CD14-positive monocyte (primary cell): ENCODE measurements around the gene ARMC7. TPM values are rescaled to one million over a fixed set of nuclear protein-coding genes. Genes with fewer than 3 reads are reported as not detected.

ENCODE experiments used
- DNase-seq, 3 donors: peaks; one replicate each; pipeline ENCODE4 v3.0.0-alpha.2; 2011 to 2022
- H2AFZ ChIP-seq: 2 replicates; pipeline ENCODE4 v1.6.0; 2012; ENCODE audit warnings: mild to moderate bottlenecking, low read depth, low read length, inconsistent platforms; ENCODE audit not compliant: insufficient read depth, poor library complexity, severe bottlenecking
- H3K27ac ChIP-seq, 2 donors: 1 replicate in 1 of 2; 2 replicates in 1 of 2; pipeline ENCODE4 v1.5.1; 2012 to 2013; ENCODE audit warnings: low read length in 2 of 2, control low read depth in 1 of 2, inconsistent platforms in 1 of 2, low read depth in 1 of 2, mild to moderate bottlenecking in 1 of 2
- H3K27me3 ChIP-seq, 2 donors: one replicate each; pipeline versions ENCODE4 v1.6.0 to v1.6.1; 2011 to 2013; ENCODE audit warnings: low read length in 2 of 2; ENCODE audit not compliant: control insufficient read depth in 2 of 2, insufficient read depth in 2 of 2
- H3K36me3 ChIP-seq, 2 donors: replicated peaks in 1 of 2; 1 replicate in 1 of 2; 2 replicates in 1 of 2; pipeline versions ENCODE4 v1.5.1 to v1.6.1; 2012 to 2013; ENCODE audit warnings: low read length in 2 of 2, control low read depth in 1 of 2, inconsistent platforms in 1 of 2, mild to moderate bottlenecking in 1 of 2; ENCODE audit not compliant: insufficient read depth in 2 of 2, control insufficient read depth in 1 of 2
- H3K4me1 ChIP-seq, 2 donors: 1 replicate in 1 of 2; 2 replicates in 1 of 2; pipeline versions ENCODE4 v1.5.1 to v1.6.1; 2012 to 2013; ENCODE audit warnings: low read length in 2 of 2, control low read depth in 1 of 2, inconsistent platforms in 1 of 2, mild to moderate bottlenecking in 1 of 2, moderate library complexity in 1 of 2; ENCODE audit not compliant: insufficient read depth in 2 of 2, control insufficient read depth in 1 of 2
- H3K4me2 ChIP-seq: replicated peaks from 2 replicates; pipeline ENCODE3; 2012; ENCODE audit warnings: low read length, moderate library complexity, mild to moderate bottlenecking; ENCODE audit not compliant: poor library complexity, severe bottlenecking; ENCODE audit errors: extremely low read depth
- H3K4me3 ChIP-seq, 3 experiments: fragments of 200-600 bp in 1 of 3; sonication (generic) in 1 of 3; replicated peaks in 1 of 3; 1 replicate in 2 of 3; 2 replicates in 1 of 3; pipeline ENCODE4 v1.5.1; 2011 to 2013; ENCODE audit warnings: low read length in 3 of 3, mild to moderate bottlenecking in 3 of 3, control low read depth in 2 of 3, low read depth in 2 of 3, inconsistent platforms in 1 of 3, moderate library complexity in 1 of 3
- H3K79me2 ChIP-seq: 2 replicates; pipeline ENCODE4 v1.6.0; 2012; ENCODE audit warnings: mild to moderate bottlenecking, control low read depth, inconsistent platforms, low read length, moderate library complexity; ENCODE audit not compliant: insufficient read depth
- H3K9ac ChIP-seq: 2 replicates; pipeline ENCODE4 v1.6.0; 2017; ENCODE audit warnings: low read length, mild to moderate bottlenecking; ENCODE audit not compliant: insufficient read depth, poor library complexity, severe bottlenecking
- H3K9me3 ChIP-seq, 2 donors: replicated peaks in 1 of 2; 1 replicate in 1 of 2; 2 replicates in 1 of 2; pipeline versions ENCODE4 v1.5.1 to v1.6.1; 2012 to 2013; ENCODE audit warnings: low read length in 2 of 2, control low read depth in 1 of 2; ENCODE audit not compliant: control insufficient read depth in 1 of 2, insufficient read depth in 1 of 2
- H4K20me1 ChIP-seq: 2 replicates; pipeline ENCODE4 v1.6.0; 2012; ENCODE audit warnings: mild to moderate bottlenecking, low read length, control low read depth, moderate library complexity; ENCODE audit not compliant: insufficient read depth
- H3K27ac Mint-ChIP-seq, 7 donors: one replicate each; pipeline ENCODE4 v1.8.0; 2020; ENCODE audit warnings: mild to moderate bottlenecking in 7 of 7, mixed read lengths in 7 of 7, moderate library complexity in 6 of 7, inconsistent platforms in 2 of 7
- H3K27me3 Mint-ChIP-seq, 3 donors: one replicate each; pipeline ENCODE4 v1.8.0; 2021 to 2022; ENCODE audit warnings: low read depth in 3 of 3, mild to moderate bottlenecking in 3 of 3, mixed read lengths in 3 of 3, moderate library complexity in 3 of 3, inconsistent platforms in 1 of 3
- H3K36me3 Mint-ChIP-seq, 2 donors: one replicate each; pipeline ENCODE4 v1.8.0; 2020; ENCODE audit warnings: mixed read lengths in 2 of 2, inconsistent platforms in 1 of 2, mild to moderate bottlenecking in 1 of 2
- H3K4me1 Mint-ChIP-seq: one replicate; pipeline ENCODE4 v1.8.0; 2020; ENCODE audit warnings: mild to moderate bottlenecking, mixed read lengths
- H3K4me3 Mint-ChIP-seq, 2 donors: one replicate each; pipeline ENCODE4 v1.8.0; 2020; ENCODE audit warnings: mild to moderate bottlenecking in 2 of 2, mixed read lengths in 2 of 2, moderate library complexity in 1 of 2
- H3K9me3 Mint-ChIP-seq, 7 donors: one replicate each; pipeline ENCODE4 v1.8.0; 2020 to 2022; ENCODE audit warnings: mixed read lengths in 7 of 7, mild to moderate bottlenecking in 6 of 7, moderate library complexity in 6 of 7, inconsistent platforms in 2 of 7
- WGBS: methylation state at CpG from one replicate; pipeline ENCODE4 v1.1.5; 2013; ENCODE audit warnings: missing lambda C conversion rate; ENCODE audit not compliant: insufficient coverage; 5-methylcytosine and 5-hydroxymethylcytosine counted together
- intact Hi-C, 2 donors: fragments of 100-400 bp; cut with micrococcal nuclease; formaldehyde crosslinking; loops; one replicate each; pipeline versions ENCODE4 v1.15.0 to v1.15.1; 2023
- polyA minus RNA-seq: library from RNA; depleted of rRNA, polyadenylated mRNA; stranded (reverse); fragments of >200 nt; gene quantifications from 2 replicates; pipeline ENCODE4 v1.2.3, GENCODE V29; 2012
- polyA plus RNA-seq, 3 donors: library from polyadenylated mRNA; depleted of rRNA in 1 of 3; unstranded in 2 of 3; stranded (reverse) in 1 of 3; fragments of 300-500 nt in 2 of 3; fragments of >200 nt in 1 of 3; fragmentation: Illumina TruSeq in 2 of 3; gene quantifications; 1 replicate in 2 of 3; 2 replicates in 1 of 3; pipeline ENCODE4 v1.2.3, GENCODE V29; 2012 to 2021
- total RNA-seq, 12 experiments: library from RNA in 1 of 12; stranded (reverse) in 1 of 12; fragments of 120-200 nt in 1 of 12; gene quantifications; one replicate each; pipeline ENCODE4 v1.2.4 and lab custom pipeline; 2013 to 2026; ENCODE audit warnings: mixed read lengths in 6 of 12, inconsistent platforms in 1 of 12
- TF ChIP-seq, protein P1 (sequence below): fragments of 200-600 bp; IDR thresholded peaks from one replicate; pipeline ENCODE4 v1.8.0; 2022; ENCODE audit warnings: antibody characterized with exemption, mild to moderate bottlenecking

ARMC7 gene
- total RNA-seq (2013), result 5.6 TPM
- polyA plus RNA-seq (10 to 100 TPM in 1 of 3 donors, 1 to 10 TPM in 2; 1.3 to 11.8 (median 2.1) TPM), polyA minus RNA-seq (8.5 and 10.0 TPM in 2 replicates), total RNA-seq (lab: John Stamatoyannopoulos, UW) (0.46 to 7.9 (median 3.2) reads per million in 11 experiments)

DNA sequence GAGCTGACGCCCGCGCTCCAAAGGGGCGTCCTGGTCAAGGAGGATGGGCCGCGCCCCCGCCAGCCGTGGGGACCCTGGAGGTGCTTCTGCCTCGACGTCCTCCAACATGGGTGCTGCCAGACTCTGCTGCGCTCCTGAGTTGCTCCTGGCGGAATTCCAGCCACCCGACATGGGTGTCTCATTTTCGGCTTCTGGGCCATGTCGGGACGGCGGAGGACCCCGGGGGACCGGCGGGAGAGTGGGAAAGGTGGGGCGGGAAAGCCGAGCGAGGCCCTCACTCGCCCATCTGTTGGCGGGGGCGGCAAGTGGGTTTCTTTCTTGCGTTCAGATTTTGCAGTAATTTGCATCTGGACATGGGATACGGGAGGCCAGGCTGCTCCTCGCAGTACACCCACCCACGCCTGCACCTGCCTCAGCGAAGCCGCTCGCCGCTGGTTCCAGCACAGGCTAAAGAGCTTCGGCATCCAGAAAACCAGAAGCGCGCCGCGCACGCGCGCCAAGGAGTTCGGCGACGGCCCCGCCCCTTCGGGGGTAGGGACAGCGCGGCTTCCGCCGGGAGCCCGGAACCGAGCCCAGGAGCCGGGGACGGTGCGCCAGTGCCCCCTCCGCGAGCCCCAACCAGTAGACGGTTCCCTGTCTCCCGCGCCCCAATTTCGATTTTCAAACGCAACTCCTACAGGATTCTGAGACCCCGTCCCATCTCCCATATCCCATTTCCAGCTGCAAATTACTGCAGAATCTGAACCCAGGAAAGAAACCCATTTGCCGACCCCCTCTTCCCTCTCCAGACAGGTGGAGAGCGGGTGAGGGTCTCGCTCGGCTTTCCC is at the start of gene ARMC7:
Gene ARMC7, plus strand, starts transcription at position 563 of the 827 bp plus-strand sequence. CDS start 320 bp downstream, outside the sequence.
- peak within 1 kb of the TSS; percentile 55 for H3K9ac ChIP-seq
- no peaks in the 10 kb centered on the region for H3K9me3 ChIP-seq
- H4K20me1 ChIP-seq, result peaks cover 6% of the 10 kb centered on the region
- under 1% methylated on average over 68 of the region's 68 CpGs for WGBS
- peak; percentile 83 to 89 (median 85) for DNase-seq
- H3K36me3 ChIP-seq, result peaks cover 8 to 17% of the 10 kb centered on the region in 2 donors
- H3K4me3 ChIP-seq, result peak within 1 kb of the TSS; percentile 78 to 88 (median 80)
- intact Hi-C loops, result loop anchor here (5.0 to 10.0 kb wide), 4 partner anchors 32 to 95 kb away; partner anchors contain the start of genes JPT1 (in 1 of the 2) and NUP85 (in 1 of the 2)
- Mint-ChIP-seq H3K27me3 (peaks cover 0 to 6% (median 6%) of the 10 kb centered on the region in 3 donors), H3K4me1 (peaks cover 44% of the 10 kb centered on the region), H3K9me3 (no peaks in the 10 kb centered on the region), H3K36me3 (peaks cover 28 to 34% of the 10 kb centered on the region in 2 donors), H3K4me3 (peak within 1 kb of the TSS; percentile 85 to 95), H3K27ac (peak within 1 kb of the TSS; percentile 42 to 92 (median 86))
- H3K27ac ChIP-seq, result peak within 1 kb of the TSS; percentile 10 to 70
- H3K27me3 ChIP-seq, result no peaks in the 10 kb centered on the region
- H3K4me2 ChIP-seq, result peak within 1 kb of the TSS; percentile 93
- peaks cover 29% of the 10 kb centered on the region for H3K79me2 ChIP-seq
- H2AFZ ChIP-seq, result peak within 1 kb of the TSS; percentile 87
- TF ChIP-seq, protein P1, sequence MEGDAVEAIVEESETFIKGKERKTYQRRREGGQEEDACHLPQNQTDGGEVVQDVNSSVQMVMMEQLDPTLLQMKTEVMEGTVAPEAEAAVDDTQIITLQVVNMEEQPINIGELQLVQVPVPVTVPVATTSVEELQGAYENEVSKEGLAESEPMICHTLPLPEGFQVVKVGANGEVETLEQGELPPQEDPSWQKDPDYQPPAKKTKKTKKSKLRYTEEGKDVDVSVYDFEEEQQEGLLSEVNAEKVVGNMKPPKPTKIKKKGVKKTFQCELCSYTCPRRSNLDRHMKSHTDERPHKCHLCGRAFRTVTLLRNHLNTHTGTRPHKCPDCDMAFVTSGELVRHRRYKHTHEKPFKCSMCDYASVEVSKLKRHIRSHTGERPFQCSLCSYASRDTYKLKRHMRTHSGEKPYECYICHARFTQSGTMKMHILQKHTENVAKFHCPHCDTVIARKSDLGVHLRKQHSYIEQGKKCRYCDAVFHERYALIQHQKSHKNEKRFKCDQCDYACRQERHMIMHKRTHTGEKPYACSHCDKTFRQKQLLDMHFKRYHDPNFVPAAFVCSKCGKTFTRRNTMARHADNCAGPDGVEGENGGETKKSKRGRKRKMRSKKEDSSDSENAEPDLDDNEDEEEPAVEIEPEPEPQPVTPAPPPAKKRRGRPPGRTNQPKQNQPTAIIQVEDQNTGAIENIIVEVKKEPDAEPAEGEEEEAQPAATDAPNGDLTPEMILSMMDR, result no peak
- peaks cover 42 to 44% of the 10 kb centered on the region in 2 donors for H3K4me1 ChIP-seq

DNA sequence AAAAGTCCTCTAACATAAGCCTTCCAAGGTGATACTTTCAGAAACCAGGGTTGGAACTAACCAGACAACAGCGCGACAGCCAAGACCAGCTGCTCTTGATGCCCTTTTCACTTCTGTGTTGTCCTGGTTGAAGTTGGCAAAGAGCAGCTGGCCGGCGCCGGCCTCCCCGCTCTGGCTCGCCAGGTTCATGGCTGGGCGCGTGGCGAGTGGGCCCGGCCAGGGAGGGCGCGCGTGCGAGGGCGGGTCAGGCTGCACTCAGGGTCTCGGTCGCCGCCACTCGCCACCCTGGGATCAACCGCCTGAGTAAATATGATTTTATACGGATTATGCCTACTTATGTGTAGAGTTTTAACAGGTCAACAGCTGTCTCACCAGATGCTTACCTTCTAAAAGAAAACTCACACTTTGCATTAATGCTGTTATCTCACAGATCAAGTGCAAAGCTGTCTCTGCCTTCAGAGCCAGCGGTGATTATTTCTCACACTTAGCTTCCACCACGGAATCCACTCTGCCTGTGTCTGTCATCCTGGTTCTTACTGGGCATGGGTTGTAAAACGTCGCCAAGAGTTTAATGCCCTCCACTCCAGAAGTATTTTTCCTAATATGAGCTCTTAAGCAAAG is 49.2 kb upstream of the ARMC7 start:
- Mint-ChIP-seq H3K4me3 (no peak overlapping the region), H3K36me3 (peaks cover 68 to 93% of the 10 kb centered on the region in 2 donors), H3K4me1 (peaks cover 11% of the 10 kb centered on the region), H3K27me3 (no peaks in the 10 kb centered on the region), H3K9me3 (no peaks in the 10 kb centered on the region), H3K27ac (no peak overlapping the region)
- TF ChIP-seq, protein P1, result no peak
- Histone ChIP-seq H3K36me3 (peaks cover 38 to 89% of the 10 kb centered on the region in 2 donors), H3K79me2 (no peaks in the 10 kb centered on the region), H4K20me1 (no peaks in the 10 kb centered on the region), H3K9me3 (no peaks in the 10 kb centered on the region), H3K4me3 (no peak overlapping the region), H3K9ac (no peak overlapping the region), H3K27ac (no peak overlapping the region), H3K4me2 (no peak overlapping the region), H3K4me1 (peaks cover 3 to 4% of the 10 kb centered on the region in 2 donors), H2AFZ (no peak overlapping the region), H3K27me3 (no peaks in the 10 kb centered on the region)
- intact Hi-C loops, result no loop called here
- DNase-seq, result no peak
- WGBS, result over 99% methylated on average over 15 of the region's 26 CpGs
